ENCODE data around the gene KLF6.
A peak's percentile ranks its signal among the peaks of the same experiment; 100 is the strongest.

The KLF6 gene

GRCh38 chr10:3760083-3760482 lies 24.9 kb downstream of the KLF6 start:
- no peak overlapping the region for H3K27ac ChIP-seq
- no peak for DNase-seq (ENCODE audit: low read depth, low spot score)

- DNase-seq (ENCODE audit: low read depth, low spot score) = no peak
- H3K27ac ChIP-seq = no peak overlapping the region
Observed at GRCh38 chr10:3759397-3759796, 25.6 kb downstream of the KLF6 start.

GRCh38 chr10:3758491-3758970 lies 26.5 kb downstream of the KLF6 start:
- H3K27ac ChIP-seq = peak overlapping the region; percentile 91

GRCh38 chr10:3757638-3758490 lies 27.1 kb downstream of the KLF6 start:
- peak overlapping the region; percentile 91 for H3K27ac ChIP-seq
- DNase-seq (ENCODE audit: low read depth, low spot score) = peak; percentile 92

More at GRCh38 chr10:3758491-3758970, 26.5 kb downstream of the KLF6 start:
- no peak for DNase-seq (ENCODE audit: low read depth, low spot score)

GRCh38 chr10:3757250-3757637 lies 27.8 kb downstream of the KLF6 start:
- DNase-seq (ENCODE audit: low read depth, low spot score) = no peak
- H3K27ac ChIP-seq = peak overlapping the region; percentile 91

- no peak overlapping the region for H3K27ac ChIP-seq
- no peak for DNase-seq (ENCODE audit: low read depth, low spot score)
Observed at GRCh38 chr10:3756360-3756740, 28.7 kb downstream of the KLF6 start.

- peak overlapping the region; percentile 94 for H3K27ac ChIP-seq
- no peak for DNase-seq (ENCODE audit: low read depth, low spot score)
Observed at GRCh38 chr10:3755440-3756359, 29.3 kb downstream of the KLF6 start.

- peak overlapping the region; percentile 94 for H3K27ac ChIP-seq
- DNase-seq (ENCODE audit: low read depth, low spot score) = peak; percentile 99
Observed at GRCh38 chr10:3754727-3755439, 30.1 kb downstream of the KLF6 start.

GRCh38 chr10:3750854-3751253 lies 34.2 kb downstream of the KLF6 start:
- DNase-seq (ENCODE audit: low read depth, low spot score) = no peak

GRCh38 chr10:3750006-3750816 lies 34.8 kb downstream of the KLF6 start:
- no peak for DNase-seq (ENCODE audit: low read depth, low spot score)
- H3K27ac ChIP-seq = peak overlapping the region; percentile 18

More at GRCh38 chr10:3750854-3751253, 34.2 kb downstream of the KLF6 start:
- no peak overlapping the region for H3K27ac ChIP-seq

- no peak for DNase-seq (ENCODE audit: low read depth, low spot score)
- H3K27ac ChIP-seq = peak overlapping the region; percentile 18
Observed at GRCh38 chr10:3749600-3749999, 35.4 kb downstream of the KLF6 start.

GRCh38 chr10:3749011-3749410 lies 36.0 kb downstream of the KLF6 start:
- no peak overlapping the region for H3K27ac ChIP-seq
- no peak for DNase-seq (ENCODE audit: low read depth, low spot score)

GRCh38 chr10:3748484-3748883 lies 36.5 kb downstream of the KLF6 start:
- no peak overlapping the region for H3K27ac ChIP-seq
- DNase-seq (ENCODE audit: low read depth, low spot score) = no peak

GRCh38 chr10:3747984-3748383 lies 37.0 kb downstream of the KLF6 start:
- no peak overlapping the region for H3K27ac ChIP-seq
- DNase-seq (ENCODE audit: low read depth, low spot score) = no peak

GRCh38 chr10:3747248-3747960 lies 37.6 kb downstream of the KLF6 start:
- DNase-seq (ENCODE audit: low read depth, low spot score) = no peak

GRCh38 chr10:3746634-3747033 lies 38.4 kb downstream of the KLF6 start:
- DNase-seq (ENCODE audit: low read depth, low spot score) = no peak
- H3K27ac ChIP-seq = no peak overlapping the region

More at GRCh38 chr10:3747248-3747960, 37.6 kb downstream of the KLF6 start:
- H3K27ac ChIP-seq = no peak overlapping the region

- no peak for DNase-seq (ENCODE audit: low read depth, low spot score)
Observed at GRCh38 chr10:3745521-3745920, 39.5 kb downstream of the KLF6 start.

GRCh38 chr10:3741688-3742461 lies 43.1 kb downstream of the KLF6 start:
- no peak overlapping the region for H3K27ac ChIP-seq
- no peak for DNase-seq (ENCODE audit: low read depth, low spot score)

More at GRCh38 chr10:3745521-3745920, 39.5 kb downstream of the KLF6 start:
- H3K27ac ChIP-seq = no peak overlapping the region
